RPMI8226 (cell line): ENCODE data around the gene ZNF492.
"Not testable (repeated sequence)": the region's sequence is repeated elsewhere in the genome, so short reads cannot be mapped to it uniquely, and the experiment has no call there.

Experiments used
- DNase-seq: peaks from one replicate; pipeline ENCODE4 v3.0.0-alpha.2; 2015

ZNF492 gene

DNA sequence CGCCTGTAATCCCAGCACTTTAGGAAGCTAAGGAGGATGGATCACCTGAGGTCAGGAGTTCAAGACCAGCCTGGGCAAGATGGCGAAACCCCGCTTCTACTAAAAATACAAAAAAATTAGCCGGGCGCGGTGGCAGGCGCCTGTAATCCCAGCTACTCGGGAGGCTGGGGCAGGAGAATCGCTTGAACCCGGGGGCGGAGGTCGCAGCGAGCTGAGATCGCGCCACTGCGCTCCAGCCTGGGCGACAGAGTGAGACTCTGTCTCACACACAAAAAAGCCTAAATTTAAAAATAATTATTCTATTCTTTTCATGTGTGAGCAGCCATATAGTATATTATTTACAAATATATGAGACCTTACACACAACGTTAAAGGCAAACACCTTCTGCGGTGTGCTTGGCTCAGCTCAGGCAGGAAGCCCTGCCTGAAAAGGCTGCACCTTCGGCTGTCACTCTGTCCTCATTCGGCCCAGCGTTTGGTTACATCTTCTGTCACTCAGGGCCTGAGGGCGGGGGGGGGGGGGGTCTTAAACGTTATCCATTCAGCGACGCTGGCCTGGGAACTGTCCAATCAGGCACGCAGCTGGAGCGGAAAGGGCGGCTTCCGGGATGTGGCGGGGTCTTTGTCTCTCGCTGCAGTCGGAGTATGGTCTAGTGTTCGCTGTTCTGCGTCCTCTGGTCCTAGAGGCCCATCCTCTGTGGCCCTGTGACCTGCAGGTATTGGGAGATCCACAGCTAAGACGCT lies at the start of gene ZNF492:
ZNF492 (plus strand) TSS at position 619 of the 744 bp plus-strand sequence. CDS start 19,076 bp downstream, outside the sequence.
- DNase-seq: peak; percentile 87

DNA sequence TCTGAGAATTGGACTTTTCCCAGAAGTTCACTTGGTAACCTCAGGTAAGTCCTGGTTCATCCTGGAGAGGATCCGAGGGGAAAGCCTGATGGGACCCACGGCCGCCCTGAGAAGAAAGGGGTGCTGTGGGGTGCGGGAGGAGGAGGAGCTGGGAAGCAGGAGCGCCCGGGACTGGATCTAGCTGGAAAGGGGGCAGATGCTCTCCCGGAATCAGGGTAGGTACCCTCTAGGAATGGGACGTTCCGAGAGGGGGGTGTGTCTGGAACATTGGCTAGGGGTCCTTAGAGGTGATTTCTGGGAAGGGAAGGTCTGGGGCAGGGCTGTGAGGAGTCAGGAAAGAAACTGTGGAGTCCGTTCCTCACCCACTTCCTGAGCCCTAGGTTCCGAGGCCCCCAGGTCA lies 38.7 kb upstream of the ZNF492 start:
- DNase-seq: no peak

DNA sequence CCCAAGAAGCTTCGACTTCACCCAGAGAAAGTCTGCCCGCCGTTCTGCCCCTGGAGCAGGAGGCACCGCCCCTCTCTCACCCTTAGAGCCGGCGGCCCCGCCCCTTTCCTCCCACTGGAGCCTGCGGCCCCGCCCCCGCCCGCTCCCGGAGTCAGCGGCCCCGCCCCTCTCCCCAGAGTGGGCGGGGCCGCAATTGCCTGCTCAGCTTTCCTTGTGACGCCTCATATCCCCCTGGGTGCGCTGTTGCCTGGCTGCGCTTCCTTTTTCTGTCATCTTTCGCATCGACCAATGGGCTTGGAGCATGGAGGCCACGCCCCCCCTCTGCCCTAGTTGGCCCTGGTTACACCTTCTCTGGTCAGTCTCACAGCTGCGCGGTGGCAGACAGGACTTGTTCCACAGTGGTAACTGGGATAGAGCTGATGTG lies 38.2 kb upstream of the ZNF492 start:
- DNase-seq: peak; percentile 53

DNA sequence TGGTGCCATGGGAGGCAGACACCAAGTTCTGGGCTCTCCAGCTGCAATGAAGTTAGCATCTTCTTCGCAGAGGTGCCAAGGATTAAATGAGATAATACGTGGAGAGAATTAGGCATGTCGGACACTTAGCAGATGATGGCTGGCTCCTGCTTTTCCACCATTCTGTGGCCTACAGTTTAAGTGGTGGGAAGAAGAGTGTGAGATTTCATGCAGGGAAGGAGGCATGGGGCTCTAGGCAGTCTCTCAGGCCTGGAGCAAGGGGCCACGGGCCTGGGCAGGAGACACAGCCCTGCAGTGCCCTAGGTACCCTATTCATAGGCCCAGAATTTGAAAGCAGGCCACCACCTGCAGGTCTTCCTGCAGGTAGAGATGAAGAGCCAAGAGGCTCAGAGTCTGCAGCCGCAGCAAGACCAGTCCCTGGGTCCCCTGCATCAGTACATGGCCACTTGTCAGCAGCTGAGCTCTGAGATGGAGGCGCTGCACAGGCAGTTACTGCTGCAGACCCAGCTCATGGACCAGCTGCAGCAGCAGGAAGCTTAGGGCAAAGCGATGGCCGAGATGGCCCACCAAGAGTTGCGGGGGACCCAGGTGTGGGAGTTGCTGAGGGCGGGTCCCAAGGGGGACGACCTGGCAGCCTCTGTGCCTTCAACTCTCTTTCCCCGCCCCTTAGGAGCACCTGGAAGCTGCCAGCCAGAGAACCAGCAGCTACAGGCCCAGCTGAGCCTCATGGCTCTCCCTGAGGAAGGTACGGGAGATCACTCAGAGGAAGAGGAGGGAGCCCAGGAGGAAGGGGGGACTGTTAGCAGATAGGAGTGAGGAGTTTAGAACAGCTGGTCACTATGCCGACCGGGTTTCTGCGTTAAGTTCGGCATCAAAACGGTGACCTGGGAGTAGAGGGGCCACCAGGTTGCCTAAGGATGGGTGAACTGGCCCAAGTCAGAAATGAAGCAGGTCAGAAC lies 33.2 kb upstream of the ZNF492 start:
- no peak for DNase-seq

DNA sequence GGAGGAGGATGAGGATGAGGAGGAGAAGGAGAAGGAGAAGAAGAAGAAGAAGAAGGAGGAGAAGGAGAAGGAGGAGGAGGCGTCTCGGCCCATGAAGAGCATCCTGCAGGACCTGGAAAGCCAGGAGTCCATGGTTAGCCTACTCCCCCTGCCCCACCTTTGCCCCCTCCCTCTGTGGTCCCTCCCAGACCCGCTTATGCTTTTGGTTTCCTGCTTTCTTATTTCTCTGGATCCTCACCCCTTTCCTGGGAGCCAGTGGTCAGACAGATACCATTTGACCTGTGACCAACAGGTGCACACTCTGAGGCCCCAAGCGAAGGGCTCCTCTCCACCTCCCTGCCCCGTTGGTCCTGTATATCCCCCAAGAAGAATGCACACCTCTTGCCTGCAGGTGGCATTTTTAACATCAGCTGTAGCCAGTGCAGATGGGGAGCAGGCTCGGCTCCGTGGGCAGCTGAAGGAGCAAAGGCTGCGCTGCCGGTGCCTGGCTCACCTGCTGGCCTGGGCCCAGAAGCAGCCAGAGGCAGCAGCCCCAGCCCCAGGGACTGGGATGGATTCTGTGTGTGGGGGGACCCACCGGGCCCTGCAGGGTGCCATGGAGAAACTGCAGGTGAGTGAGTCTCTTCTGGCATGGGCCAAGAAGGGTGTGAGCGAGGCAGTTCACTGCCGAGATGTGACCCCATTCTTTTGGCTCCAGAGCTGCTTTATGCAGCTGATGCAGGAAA lies 32.1 kb upstream of the ZNF492 start:
- no peak for DNase-seq

DNA sequence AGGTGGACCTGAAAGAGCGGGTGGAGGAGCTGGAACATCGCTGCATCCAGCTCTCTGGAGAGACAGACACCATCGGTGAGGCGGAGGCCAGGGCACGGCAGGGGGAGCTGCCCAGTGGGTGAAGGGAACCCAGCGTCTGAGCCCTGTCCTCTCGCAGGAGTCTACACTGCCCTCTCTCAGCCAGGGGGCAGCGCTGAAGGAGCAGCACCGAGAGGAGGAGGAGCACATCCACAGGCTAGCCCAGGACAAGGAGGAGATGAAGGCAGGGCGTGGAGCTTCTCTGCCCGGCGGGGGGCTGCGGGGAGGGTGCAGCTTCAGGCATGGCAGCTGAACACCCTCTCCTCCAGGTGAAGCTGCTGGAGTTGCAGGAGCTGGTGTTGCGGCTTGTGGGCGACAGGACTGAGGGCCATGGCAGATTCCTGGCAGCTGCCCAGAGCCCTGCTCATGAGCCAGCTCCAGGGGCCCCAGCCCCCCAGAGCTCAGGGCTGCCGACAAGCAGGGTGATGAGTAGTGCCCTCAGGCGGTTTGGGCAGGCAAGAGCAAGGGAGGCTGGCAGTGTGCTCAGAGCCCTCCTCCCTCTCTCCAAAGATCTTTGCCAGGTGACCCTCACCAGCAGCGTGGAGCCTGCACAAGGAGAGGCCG lies 31.4 kb upstream of the ZNF492 start:
- no peak for DNase-seq

DNA sequence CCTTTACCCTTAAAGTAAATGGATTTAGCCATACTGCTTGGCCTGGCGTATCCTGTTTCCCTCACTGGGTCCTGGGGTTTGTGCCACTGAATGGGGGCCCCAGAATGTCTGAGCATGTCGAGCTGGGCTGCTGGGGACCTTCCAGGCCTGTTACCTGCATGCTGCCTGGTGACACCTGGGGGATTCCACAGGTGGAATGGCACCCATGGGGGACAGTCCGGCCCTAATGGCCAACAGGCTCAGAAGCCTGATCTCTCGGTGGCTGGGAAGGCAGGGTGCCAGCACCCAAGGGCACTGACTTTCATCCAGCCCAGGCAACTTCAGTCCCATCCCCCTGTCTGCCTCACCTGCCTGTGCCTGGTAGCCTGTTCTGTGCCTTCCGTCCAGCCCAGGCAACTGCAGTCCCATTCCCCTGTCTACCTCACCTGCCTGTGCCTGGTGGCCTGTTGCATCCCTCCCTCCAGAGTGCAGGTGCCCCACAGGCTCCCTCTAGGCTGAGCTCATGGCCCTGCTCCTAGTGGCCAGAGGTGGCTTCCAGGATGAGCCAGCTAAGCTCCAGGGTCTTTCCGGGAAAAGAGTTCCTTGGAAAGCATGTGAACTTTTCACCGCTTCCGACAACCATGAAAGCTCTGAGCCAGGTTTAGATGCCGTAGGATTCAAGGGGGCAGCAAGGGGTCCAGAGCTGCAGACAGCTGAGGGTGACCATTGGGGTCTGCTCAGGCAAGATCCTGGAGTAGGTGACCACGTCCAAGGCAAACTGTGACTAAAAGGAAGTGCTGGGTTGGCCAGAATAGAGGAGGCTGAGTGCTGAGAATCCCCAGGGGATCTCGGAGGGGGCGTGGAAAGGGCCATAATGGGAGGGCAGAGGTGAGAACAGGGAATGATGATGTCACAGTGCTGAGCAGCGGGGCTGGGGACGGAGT lies 30.3 kb upstream of the ZNF492 start:
- DNase-seq: no peak

DNA sequence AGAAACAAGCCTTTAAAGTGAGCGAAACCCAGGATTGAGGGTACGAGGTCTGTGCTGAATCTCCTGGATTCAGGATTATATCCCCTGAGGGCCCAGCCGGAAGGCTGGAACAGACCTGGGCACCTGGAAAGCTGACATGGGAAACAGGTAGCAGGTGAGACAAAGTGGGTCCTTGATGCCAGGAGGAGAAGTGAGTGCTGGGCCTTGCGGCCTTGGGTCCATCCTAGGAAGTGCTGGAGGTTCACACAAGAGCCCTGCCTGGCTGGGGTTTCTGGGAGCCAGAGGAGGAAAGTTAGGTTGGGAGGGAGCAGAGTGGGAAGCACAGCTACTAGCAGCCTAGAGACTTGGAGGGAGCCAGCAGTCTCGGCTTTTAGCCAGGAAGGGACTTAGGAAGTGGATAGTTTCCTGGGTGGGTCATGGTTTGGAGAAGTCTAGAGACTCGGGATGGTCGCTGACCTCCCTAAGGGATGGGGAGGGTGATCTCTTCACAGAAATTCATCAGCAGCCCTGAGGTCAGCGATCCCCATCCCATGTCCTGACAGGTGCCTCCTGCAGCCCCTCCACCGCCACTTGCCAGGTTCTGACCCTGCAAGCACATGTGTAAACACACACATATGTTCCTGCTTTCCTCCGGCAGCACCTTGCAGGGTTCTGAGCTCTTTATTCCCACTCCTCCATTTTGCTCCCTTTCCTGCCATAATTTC lies 29.4 kb upstream of the ZNF492 start:
- no peak for DNase-seq

DNA sequence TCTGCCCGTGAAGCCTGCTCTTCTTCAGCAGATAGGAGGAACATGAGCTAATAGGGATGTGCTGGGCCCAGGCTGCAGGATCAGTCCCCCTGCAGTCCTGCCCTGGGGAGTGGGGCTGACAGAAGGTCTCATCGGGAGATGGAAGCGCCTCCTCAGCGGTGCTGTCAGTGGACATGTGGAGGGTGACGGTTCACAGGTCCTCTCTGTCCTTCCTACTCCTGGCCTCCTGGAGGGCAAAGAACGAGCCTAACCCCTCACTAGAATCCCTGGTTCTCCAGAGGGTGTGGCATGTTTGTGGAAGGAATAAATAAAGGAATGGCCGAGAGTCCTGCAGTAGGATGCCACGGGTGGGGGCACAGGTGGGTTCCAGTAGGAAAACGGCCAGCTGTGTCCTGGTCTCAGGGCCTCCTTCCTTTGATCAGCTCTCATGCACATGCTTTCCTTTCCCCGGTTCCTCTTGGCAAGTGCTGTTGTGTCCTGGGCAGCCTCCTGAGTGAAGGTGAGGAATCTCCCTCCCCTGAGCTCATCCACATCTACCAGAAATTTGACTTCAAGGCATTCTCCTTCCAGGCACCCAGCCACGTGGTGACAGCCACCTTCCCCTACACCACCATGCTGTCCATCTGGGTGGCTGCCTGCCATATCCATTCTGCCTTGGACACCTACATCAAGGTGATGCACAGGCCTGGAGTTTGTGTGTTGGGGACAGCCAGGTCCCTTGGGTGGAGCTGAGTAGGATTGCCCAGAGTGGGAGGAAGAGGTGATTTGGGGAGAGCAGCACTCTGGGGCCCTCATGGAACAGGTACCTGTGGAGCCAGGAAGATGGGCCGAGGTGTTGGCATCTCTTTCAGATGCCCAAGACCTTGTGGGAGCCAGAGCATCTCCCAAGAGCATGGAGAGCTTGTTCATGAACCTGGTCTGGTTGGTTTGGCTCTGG lies 28.6 kb upstream of the ZNF492 start:
- DNase-seq: no peak

DNA sequence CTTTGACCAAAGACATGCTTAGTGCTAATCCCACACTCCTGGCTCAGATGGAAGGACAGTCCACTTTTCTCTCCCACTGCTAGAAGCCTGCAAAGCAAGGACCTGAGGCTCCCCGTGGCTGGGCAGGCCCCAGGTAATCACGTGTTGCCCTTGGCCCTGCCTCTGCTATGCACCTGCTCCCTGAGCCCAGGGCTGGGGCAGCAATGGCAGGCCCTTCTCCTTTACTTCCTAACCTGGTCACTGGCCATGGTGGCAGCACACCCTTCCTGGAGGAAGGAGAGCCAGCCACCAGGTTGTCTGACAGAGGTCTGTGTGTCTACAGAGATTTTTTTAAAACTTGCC lies 27.9 kb upstream of the ZNF492 start:
- no peak for DNase-seq

DNA sequence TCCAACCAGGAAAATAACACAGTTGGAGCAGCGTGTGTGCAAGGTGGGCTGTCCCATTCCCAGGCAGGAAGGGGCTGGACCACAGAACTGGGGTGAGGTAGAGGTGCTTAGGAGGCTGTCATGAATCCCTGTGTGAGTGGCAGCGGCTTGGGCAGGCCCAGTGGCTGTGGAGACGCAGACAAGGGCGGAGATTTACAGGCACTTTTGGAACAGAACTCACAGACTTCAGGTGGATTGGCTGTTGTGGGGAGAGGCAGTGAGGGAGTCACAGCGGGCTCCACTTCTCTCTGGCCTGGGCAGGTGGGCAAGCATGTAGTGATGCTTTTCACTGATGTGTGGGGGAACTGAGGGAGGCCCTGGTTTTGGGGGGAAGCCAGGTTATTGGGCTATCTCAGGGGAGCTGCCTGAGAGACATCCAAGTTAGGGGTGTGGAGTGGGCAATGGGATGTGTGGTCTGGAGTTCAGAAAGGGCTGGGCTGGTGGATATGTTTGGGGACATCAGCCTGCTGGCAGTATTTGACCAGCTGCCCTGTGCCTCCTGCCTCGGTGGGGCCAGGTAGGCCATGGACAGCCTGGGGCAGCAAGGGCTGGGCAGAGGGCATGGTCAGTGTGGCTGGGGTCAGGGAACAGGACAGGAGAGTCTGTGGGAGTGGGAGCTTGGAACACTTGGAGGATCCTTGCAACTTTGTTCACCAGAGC lies 27.0 kb upstream of the ZNF492 start:
- DNase-seq: no peak

DNA sequence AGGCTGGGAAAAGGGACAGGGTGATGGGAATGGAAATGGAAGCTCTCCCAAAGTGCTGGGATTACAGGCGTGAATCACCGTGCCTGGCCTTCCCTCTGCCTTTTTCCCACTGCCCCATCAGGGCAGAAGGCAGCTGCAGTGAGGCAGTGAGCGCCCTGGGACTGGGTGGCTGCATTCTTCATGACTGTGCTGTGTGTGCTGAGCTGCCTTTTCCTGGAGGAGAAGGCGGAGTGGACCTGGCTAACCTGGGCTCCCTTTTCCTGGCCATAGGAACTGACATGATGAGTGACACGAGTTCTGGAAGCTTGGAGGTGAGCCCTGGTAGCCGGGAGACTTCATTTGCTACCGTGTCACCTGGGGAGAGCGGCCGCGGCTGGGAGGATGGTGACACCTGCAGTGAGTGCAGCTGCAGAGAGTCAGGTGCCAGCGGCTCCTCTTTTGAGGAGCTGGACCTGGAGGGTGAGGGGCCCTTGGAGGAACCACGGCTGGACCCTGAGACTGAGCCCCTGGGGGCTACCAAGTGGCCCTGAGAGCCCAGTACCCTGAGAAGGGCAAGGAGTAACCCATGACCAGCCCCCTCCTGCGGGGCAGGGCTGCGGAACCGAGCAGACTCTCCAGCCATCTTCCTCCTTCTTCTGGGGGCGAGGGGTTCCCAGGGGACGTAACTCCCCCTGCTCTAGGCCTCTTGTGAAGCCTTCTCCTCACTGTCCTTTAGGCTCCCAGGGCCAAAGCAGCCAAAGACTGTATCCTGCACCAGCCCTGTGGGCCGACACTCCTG lies 26.3 kb upstream of the ZNF492 start:
- no peak for DNase-seq

DNA sequence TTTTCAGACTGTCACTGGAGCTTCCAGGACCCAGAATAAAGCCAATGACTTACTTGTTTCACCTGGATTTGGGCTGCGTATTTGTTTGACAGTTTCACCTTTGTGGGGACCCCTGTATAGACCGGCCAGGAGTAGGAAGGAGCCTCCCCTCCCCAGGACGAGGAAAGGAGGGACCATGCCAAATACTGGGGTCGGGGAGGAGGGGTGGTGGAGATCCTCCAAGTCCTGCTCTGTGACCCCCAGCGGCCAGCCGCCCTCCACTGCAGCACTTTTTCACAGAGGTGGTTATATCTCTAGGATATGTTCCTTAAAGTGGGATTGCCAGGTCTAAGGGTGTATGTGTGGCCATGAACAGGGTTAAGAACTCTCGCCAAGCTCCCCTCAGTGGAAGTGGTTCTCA lies 25.7 kb upstream of the ZNF492 start:
- DNase-seq: no peak

DNA sequence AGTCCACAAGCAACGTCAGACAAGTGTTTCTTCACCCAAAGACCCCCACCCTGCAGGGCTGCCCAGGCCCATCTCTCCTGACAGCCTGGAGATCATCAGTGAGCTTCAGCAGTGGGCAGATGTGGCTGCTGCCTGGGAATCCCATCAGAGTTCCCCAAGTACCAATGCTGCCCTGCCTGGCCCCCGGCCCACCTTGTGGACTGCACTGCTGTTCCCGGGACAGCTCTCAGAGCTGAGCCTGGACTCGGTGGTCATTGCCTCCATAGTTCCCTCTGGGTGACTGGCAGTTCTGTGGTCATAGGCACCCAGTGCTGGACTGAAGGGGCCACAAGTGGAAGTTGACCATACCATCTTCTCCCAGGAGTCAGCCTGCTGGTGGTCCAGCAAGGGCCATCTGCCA lies 24.5 kb upstream of the ZNF492 start:
- DNase-seq: no peak

DNA sequence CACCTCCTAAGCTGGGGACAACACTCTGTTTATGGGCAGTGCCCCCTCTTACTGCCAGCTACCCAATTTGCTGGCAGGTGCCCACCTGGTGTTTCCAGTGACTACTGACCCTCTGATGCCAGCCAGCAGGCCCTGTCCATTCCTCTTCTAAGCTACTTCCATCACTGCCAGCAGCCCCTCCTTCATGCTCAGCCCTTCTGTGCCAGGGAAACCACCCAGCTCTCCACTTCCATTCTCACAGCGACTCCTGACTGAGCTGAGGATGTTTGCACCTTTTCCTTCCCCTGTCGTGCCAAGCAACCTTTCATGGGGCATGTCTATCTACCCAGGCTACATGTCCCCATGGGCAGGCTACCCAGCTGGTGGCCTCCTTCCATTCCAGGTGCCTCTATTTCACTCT lies 24.0 kb upstream of the ZNF492 start:
- no peak for DNase-seq

DNA sequence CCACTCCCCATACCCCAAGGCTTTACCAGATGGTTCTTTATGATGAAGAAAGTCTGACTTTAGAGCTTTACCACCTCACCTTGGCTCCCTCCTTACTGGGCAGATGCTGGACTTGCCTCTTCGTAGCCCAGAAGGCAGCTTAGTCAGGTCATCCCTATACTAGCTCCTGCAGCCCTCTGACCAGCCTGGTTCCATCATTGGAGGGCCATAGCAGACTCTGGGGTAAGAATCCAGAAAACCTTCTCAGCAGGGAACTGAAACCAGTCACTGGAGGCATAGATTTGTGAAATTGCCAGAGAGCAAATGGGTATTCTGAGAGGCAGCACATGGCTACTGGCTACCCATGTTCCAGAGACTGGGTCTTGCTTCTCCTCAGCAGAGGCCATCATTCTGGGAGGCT lies 21.8 kb upstream of the ZNF492 start:
- DNase-seq: no peak

DNA sequence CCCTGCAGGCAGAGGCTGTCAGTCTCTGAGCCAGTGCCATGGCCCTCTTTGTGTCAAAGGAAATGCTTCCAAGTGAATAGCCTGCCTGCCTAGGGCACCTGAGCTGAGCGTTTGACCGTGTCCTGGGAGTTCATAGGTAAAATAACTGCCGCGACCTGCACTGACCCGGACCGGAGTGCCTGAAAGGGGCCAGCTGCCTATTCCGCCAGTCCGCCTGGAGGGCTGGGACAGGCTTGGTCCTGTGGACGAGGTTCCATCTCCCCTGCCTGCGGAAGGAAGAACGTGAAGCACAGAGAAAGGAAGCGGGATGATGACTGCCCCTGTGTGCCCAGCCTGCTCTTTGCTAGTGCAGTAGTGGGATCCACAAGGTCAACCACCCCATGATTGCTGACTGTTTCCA lies 17.5 kb upstream of the ZNF492 start:
- DNase-seq: no peak

DNA sequence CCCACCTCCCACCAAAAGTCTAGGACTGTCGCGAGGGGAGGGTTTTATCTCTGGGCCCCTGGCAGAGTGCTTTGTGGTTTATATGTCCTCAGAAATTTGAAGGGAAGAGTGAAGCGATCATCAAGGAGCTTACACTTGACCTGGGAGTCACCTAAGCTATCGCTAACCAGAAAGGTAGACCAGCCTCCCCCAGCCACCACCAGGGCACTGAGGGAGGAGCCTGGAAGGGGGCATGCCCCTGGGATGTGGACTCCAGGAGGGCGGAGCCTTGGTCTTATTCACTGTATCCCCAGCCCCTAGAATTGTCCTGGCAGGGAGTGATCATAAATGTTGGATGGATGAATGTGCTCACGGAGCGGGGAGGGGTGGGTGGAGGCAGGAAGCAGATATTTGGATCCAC lies 16.9 kb upstream of the ZNF492 start:
- DNase-seq: not testable (repeated sequence)
